Kidney epithelial cell (primary cell): Measurements from ENCODE around the gene LIPH. TPM values are rescaled to one million over a fixed set of nuclear protein-coding genes. Genes with fewer than 3 reads are reported as not detected.

Experiments
- DNase-seq: peaks from one replicate; pipeline ENCODE4 v3.0.0-alpha.2; 2010; ENCODE audit warnings: low read depth
- H3K27me3 ChIP-seq: 2 replicates; pipeline ENCODE4 v1.6.0; 2011; ENCODE audit warnings: low read length; ENCODE audit not compliant: control insufficient read depth, insufficient read depth
- H3K36me3 ChIP-seq: 2 replicates; pipeline ENCODE4 v1.5.1; 2011; ENCODE audit warnings: low read length; ENCODE audit not compliant: control insufficient read depth, insufficient read depth
- H3K4me3 ChIP-seq: 2 replicates; pipeline ENCODE4 v1.5.1; 2011; ENCODE audit warnings: low read depth, mild to moderate bottlenecking, control low read depth, low read length
- total RNA-seq: library from RNA; depleted of rRNA; stranded (reverse); fragments of >200 nt; gene quantifications from 2 replicates; pipeline ENCODE4 v1.2.3, GENCODE V29; 2015
- TF ChIP-seq, protein P1 (sequence below): IDR thresholded peaks from 2 replicates; pipeline ENCODE4 v1.5.1; 2011; ENCODE audit warnings: mild to moderate bottlenecking, moderate library complexity, low read length, control low read depth, inconsistent platforms; ENCODE audit not compliant: insufficient read depth, poor library complexity, severe bottlenecking

LIPH gene
- 2.5 and 4.3 TPM in 2 replicates for total RNA-seq

- TF ChIP-seq, protein P1, sequence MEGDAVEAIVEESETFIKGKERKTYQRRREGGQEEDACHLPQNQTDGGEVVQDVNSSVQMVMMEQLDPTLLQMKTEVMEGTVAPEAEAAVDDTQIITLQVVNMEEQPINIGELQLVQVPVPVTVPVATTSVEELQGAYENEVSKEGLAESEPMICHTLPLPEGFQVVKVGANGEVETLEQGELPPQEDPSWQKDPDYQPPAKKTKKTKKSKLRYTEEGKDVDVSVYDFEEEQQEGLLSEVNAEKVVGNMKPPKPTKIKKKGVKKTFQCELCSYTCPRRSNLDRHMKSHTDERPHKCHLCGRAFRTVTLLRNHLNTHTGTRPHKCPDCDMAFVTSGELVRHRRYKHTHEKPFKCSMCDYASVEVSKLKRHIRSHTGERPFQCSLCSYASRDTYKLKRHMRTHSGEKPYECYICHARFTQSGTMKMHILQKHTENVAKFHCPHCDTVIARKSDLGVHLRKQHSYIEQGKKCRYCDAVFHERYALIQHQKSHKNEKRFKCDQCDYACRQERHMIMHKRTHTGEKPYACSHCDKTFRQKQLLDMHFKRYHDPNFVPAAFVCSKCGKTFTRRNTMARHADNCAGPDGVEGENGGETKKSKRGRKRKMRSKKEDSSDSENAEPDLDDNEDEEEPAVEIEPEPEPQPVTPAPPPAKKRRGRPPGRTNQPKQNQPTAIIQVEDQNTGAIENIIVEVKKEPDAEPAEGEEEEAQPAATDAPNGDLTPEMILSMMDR = no peak
- no peak for DNase-seq
- H3K4me3 ChIP-seq = no peak within 1 kb of the TSS
- no peaks in the 10 kb centered on the region for H3K27me3 ChIP-seq
- H3K36me3 ChIP-seq = no peaks in the 10 kb centered on the region
These were observed at the start of gene LIPH for GRCh38 chr3:185552358-185552877. LIPH (minus strand) TSS chr3:185552588; CDS start chr3:185552471, 117 bp downstream.

- Histone ChIP-seq H3K36me3 (peaks cover 1% of the 10 kb centered on the region), H3K27me3 (no peaks in the 10 kb centered on the region), H3K4me3 (no peak overlapping the region)
- DNase-seq = no peak
- TF ChIP-seq, protein P1 = no peak
These were observed 43.1 kb upstream of the LIPH start for GRCh38 chr3:185595526-185595925.

DNA sequence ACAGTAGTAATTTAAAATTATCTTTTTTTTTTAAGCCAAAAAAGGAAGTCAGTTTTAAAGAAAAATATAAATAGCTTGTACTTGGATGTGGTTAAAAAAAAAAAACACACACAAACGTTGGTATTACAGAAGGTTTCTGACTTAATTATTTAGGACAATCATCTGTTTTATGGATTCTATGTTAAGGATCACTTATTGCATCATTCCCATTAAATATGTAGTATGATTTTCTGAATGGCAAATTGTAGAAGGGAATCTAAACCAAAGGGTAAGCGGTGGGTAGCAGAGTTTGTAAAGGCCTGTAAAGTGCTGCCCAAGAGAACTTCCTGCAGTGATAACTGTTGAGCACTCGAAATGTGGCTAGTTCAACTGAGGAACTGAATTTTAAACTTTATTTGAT, 41.7 kb upstream of the LIPH start:
- Histone ChIP-seq H3K27me3 (no peaks in the 10 kb centered on the region), H3K36me3 (peaks cover 1% of the 10 kb centered on the region), H3K4me3 (no peak overlapping the region)
- TF ChIP-seq, protein P1 = no peak
- no peak for DNase-seq

- Histone ChIP-seq H3K36me3 (peaks cover 1% of the 10 kb centered on the region), H3K4me3 (peak overlapping the region; percentile 85), H3K27me3 (no peaks in the 10 kb centered on the region)
- no peak for DNase-seq
- TF ChIP-seq, protein P1 = no peak
These were observed 34.3 kb upstream of the LIPH start for GRCh38 chr3:185586686-185587039.

- TF ChIP-seq, protein P1 = no peak
- Histone ChIP-seq H3K36me3 (peaks cover 1% of the 10 kb centered on the region), H3K27me3 (no peaks in the 10 kb centered on the region), H3K4me3 (peak within 1 kb of the TSS; percentile 85)
- peak; percentile 93 for DNase-seq
These were observed 33.7 kb upstream of the LIPH start, which contains the start of gene SENP2 for GRCh38 chr3:185585859-185586685. SENP2 (plus strand) TSS chr3:185586295; CDS start chr3:185586414, 119 bp downstream.
